Gastrocnemius medialis (tissue), 4 donors: Measurements from ENCODE around the gene SLC1A2. TPM values are rescaled to one million over a fixed set of nuclear protein-coding genes. Genes with fewer than 3 reads are reported as not detected.

ENCODE experiments used
- ATAC-seq, 2 donors: fragments of 150-250 bp; one replicate each; pipeline ENCODE4 v1.9.1; 2016
- DNase-seq, 2 donors: peaks; one replicate each; pipeline ENCODE4 v3.0.0-alpha.2; 2019
- H3K27ac ChIP-seq, 4 donors: fragments of 200-600 bp; sonication (generic); 1 replicate in 1 of 4; 2 replicates in 3 of 4; pipeline ENCODE4 v1.5.1; 2016 to 2018; ENCODE audit warnings: mild to moderate bottlenecking in 2 of 4, moderate library complexity in 1 of 4
- H3K27me3 ChIP-seq, 3 donors: fragments of 200-600 bp; sonication (generic) in 2 of 3; 1 replicate in 1 of 3; 2 replicates in 2 of 3; pipeline versions ENCODE4 v1.5.1 to v1.6.0; 2016 to 2019; ENCODE audit warnings: mild to moderate bottlenecking in 1 of 3, moderate library complexity in 1 of 3
- H3K36me3 ChIP-seq, 2 donors: fragments of 200-600 bp; sonication (generic) in 1 of 2; one replicate each; pipeline ENCODE4 v1.5.1; 2017 to 2018
- H3K4me1 ChIP-seq, 2 donors: fragments of 200-600 bp; sonication (generic) in 1 of 2; one replicate each; pipeline ENCODE4 v1.5.1; 2016 to 2017; ENCODE audit warnings: mild to moderate bottlenecking in 2 of 2
- H3K4me3 ChIP-seq, 4 donors: fragments of 200-600 bp; sonication (generic) in 3 of 4; 1 replicate in 1 of 4; 2 replicates in 3 of 4; pipeline ENCODE4 v1.5.1; 2016 to 2019; ENCODE audit warnings: mild to moderate bottlenecking in 2 of 4
- H3K9me3 ChIP-seq, 3 donors: fragments of 200-600 bp; sonication (generic) in 2 of 3; 1 replicate in 1 of 3; 2 replicates in 2 of 3; pipeline ENCODE4 v1.5.1; 2016 to 2019
- CTCF ChIP-seq, 5 experiments: fragments of 450-650 bp in 3 of 5; fragments of 200-600 bp in 2 of 5; sonication (generic) in 2 of 5; IDR thresholded peaks in 4 of 5; conservative IDR thresholded peaks in 1 of 5; 1 replicate in 4 of 5; 2 replicates in 1 of 5; pipeline ENCODE4 v1.5.1; 2016 to 2019; ENCODE audit warnings: antibody characterized with exemption in 5 of 5, mild to moderate bottlenecking in 3 of 5, moderate library complexity in 3 of 5
- POLR2A ChIP-seq, 2 donors: fragments of 450-650 bp; IDR thresholded peaks; one replicate each; pipeline ENCODE4 v1.6.1; 2017; ENCODE audit warnings: antibody characterized with exemption in 2 of 2, mild to moderate bottlenecking in 2 of 2, moderate library complexity in 2 of 2
- in situ Hi-C, 4 donors: fragments of 200-750 bp; cut with MboI; loops; one replicate each; pipeline versions ENCODE4 v1.15.0 to v1.8.0; 2017; ENCODE audit warnings: low sequenced_read_pairs in 4 of 4
- intact Hi-C: fragments of 100-400 bp; cut with DNase I; formaldehyde crosslinking; loops from one replicate; pipeline ENCODE4 v1.15.1; 2023; ENCODE audit warnings: low total_unique reads
- total RNA-seq, 4 donors: library from RNA; depleted of rRNA; stranded (reverse); fragments of >200 nt; gene quantifications; one replicate each; pipeline versions ENCODE4 v1.1.0 to v1.2.3, GENCODE V29; 2016

SLC1A2 gene
- total RNA-seq, 4 donors from 2014 or later: 0.15 to 1.1 (median 0.52) TPM

- ATAC-seq: no peak
- H3K4me1 ChIP-seq: no peaks in the 10 kb centered on the region
These were observed 113.5 kb downstream of the SLC1A2 start for GRCh38 chr11:35305670-35306382.

GRCh38 chr11:35304900-35305460, 114.4 kb downstream of the SLC1A2 start:
- intact Hi-C loops: no loop called here
- no peak for DNase-seq
- Histone ChIP-seq H3K27ac (peak overlapping the region in 1 of 4 donors; percentile 57), H3K9me3 (no peaks in the 10 kb centered on the region), H3K36me3 (no peaks in the 10 kb centered on the region), H3K27me3 (no peaks in the 10 kb centered on the region), H3K4me1 (no peaks in the 10 kb centered on the region), H3K4me3 (no peak overlapping the region)
- in situ Hi-C loops: no loop called here
- TF ChIP-seq CTCF (IDR thresholded peaks at IDR 0.05 in 4 of 5, conservative IDR thresholded peaks at IDR 0.05 in 1 of 5): no peak
- no peak for TF ChIP-seq POLR2A (IDR thresholded peaks at IDR 0.05)
- no peak for ATAC-seq

More at GRCh38 chr11:35305670-35306382, 113.5 kb downstream of the SLC1A2 start:
- no peak for DNase-seq
- no peak overlapping the region for H3K27ac ChIP-seq
- H3K9me3 ChIP-seq: no peaks in the 10 kb centered on the region
- H3K27me3 ChIP-seq: no peaks in the 10 kb centered on the region
- TF ChIP-seq CTCF (IDR thresholded peaks at IDR 0.05 in 4 of 5, conservative IDR thresholded peaks at IDR 0.05 in 1 of 5) (no peak), POLR2A (IDR thresholded peaks at IDR 0.05) (no peak)
- intact Hi-C loops: no loop called here
- no peak overlapping the region for H3K4me3 ChIP-seq
- in situ Hi-C loops: no loop called here
- H3K36me3 ChIP-seq: no peaks in the 10 kb centered on the region

- Histone ChIP-seq H3K27me3 (no peaks in the 10 kb centered on the region), H3K36me3 (no peaks in the 10 kb centered on the region), H3K4me1 (no peaks in the 10 kb centered on the region), H3K9me3 (no peaks in the 10 kb centered on the region), H3K4me3 (no peak overlapping the region), H3K27ac (peak overlapping the region; percentile 53 to 58 (median 55))
- TF ChIP-seq POLR2A (IDR thresholded peaks at IDR 0.05) (no peak), CTCF (IDR thresholded peaks at IDR 0.05 in 4 of 5, conservative IDR thresholded peaks at IDR 0.05 in 1 of 5) (no peak)
- in situ Hi-C loops: no loop called here
- DNase-seq (no peak), ATAC-seq (no peak)
- intact Hi-C loops: no loop called here
These were observed 115.0 kb downstream of the SLC1A2 start for GRCh38 chr11:35304386-35304775.

GRCh38 chr11:35303596-35304385, 115.6 kb downstream of the SLC1A2 start:
- no peak for TF ChIP-seq POLR2A (IDR thresholded peaks at IDR 0.05)
- TF ChIP-seq CTCF (IDR thresholded peaks at IDR 0.05 in 4 of 5, conservative IDR thresholded peaks at IDR 0.05 in 1 of 5): no peak
- Histone ChIP-seq H3K9me3 (no peaks in the 10 kb centered on the region), H3K4me1 (no peaks in the 10 kb centered on the region), H3K4me3 (no peak overlapping the region), H3K27ac (peak overlapping the region; percentile 53 to 58 (median 55)), H3K36me3 (no peaks in the 10 kb centered on the region), H3K27me3 (no peaks in the 10 kb centered on the region)
- intact Hi-C loops: no loop called here
- DNase-seq: peak; percentile 67 to 80
- ATAC-seq: peak; percentile 75 to 80
- in situ Hi-C loops: no loop called here
